Naive B cell (primary cell): ENCODE measurements around the gene HNF4A. TPM values are rescaled to one million over a fixed set of nuclear protein-coding genes. Genes with fewer than 3 reads are reported as not detected.
A peak's percentile ranks its signal among the peaks of the same experiment; 100 is the strongest.

Source experiments
- ATAC-seq, 2 donors: fragments of 150-1000 bp; cut with Tn5 transposase; 2 replicates each; pipeline ENCODE4 v1.10.0; 2021; ENCODE audit warnings: low read depth in 2 of 2, mild to moderate bottlenecking in 2 of 2, moderate library complexity in 2 of 2
- DNase-seq: peaks from one replicate; pipeline ENCODE4 v3.0.0; 2022
- H3K27ac Mint-ChIP-seq, 6 donors: one replicate each; pipeline ENCODE4 v1.8.0; 2020 to 2022; ENCODE audit warnings: mild to moderate bottlenecking in 6 of 6, mixed read lengths in 6 of 6, moderate library complexity in 5 of 6, inconsistent platforms in 2 of 6
- H3K27me3 Mint-ChIP-seq, 3 donors: one replicate each; pipeline ENCODE4 v1.8.0; 2021 to 2022; ENCODE audit warnings: mixed read lengths in 3 of 3, mild to moderate bottlenecking in 1 of 3
- H3K36me3 Mint-ChIP-seq, 2 donors: one replicate each; pipeline ENCODE4 v1.8.0; 2020 to 2022; ENCODE audit warnings: mixed read lengths in 2 of 2, inconsistent platforms in 1 of 2, mild to moderate bottlenecking in 1 of 2
- H3K4me1 Mint-ChIP-seq, 3 donors: one replicate each; pipeline ENCODE4 v1.8.0; 2020 to 2022; ENCODE audit warnings: mixed read lengths in 3 of 3, inconsistent platforms in 1 of 3, mild to moderate bottlenecking in 1 of 3, moderate library complexity in 1 of 3
- H3K4me3 Mint-ChIP-seq, 8 donors: one replicate each; pipeline ENCODE4 v1.8.0; 2020 to 2022; ENCODE audit warnings: mild to moderate bottlenecking in 8 of 8, mixed read lengths in 8 of 8, moderate library complexity in 8 of 8, inconsistent platforms in 2 of 8
- H3K9me3 Mint-ChIP-seq, 7 donors: one replicate each; pipeline ENCODE4 v1.8.0; 2020 to 2022; ENCODE audit warnings: mixed read lengths in 7 of 7, mild to moderate bottlenecking in 5 of 7, inconsistent platforms in 2 of 7, moderate library complexity in 1 of 7
- polyA plus RNA-seq, 6 donors: library from polyadenylated mRNA; unstranded; fragments of 300-500 nt; fragmentation: Illumina TruSeq; gene quantifications; one replicate each; pipeline ENCODE4 v1.2.3, GENCODE V29; 2021; ENCODE audit warnings: low read depth in 6 of 6

HNF4A gene
- polyA plus RNA-seq, 6 donors from 2014 or later, result not detected

GRCh38 chr20:44407402-44408184 lies 52.1 kb downstream of the HNF4A start:
- no peak for DNase-seq
- Mint-ChIP-seq H3K27ac (no peak overlapping the region), H3K4me1 (peaks cover 0 to 7% (median 0%) of the 10 kb centered on the region in 3 donors), H3K4me3 (no peak overlapping the region), H3K9me3 (peaks cover 0 to 4% (median 0%) of the 10 kb centered on the region in 7 donors), H3K27me3 (peaks cover 6 to 12% (median 8%) of the 10 kb centered on the region in 3 donors), H3K36me3 (no peaks in the 10 kb centered on the region)
- ATAC-seq, result no peak

GRCh38 chr20:44409132-44409600 lies 53.7 kb downstream of the HNF4A start:
- peaks cover 0 to 4% (median 0%) of the 10 kb centered on the region in 7 donors for H3K9me3 Mint-ChIP-seq
- no peak for ATAC-seq
- peaks cover 6 to 22% (median 17%) of the 10 kb centered on the region in 3 donors for H3K27me3 Mint-ChIP-seq
- no peaks in the 10 kb centered on the region for H3K36me3 Mint-ChIP-seq
- H3K4me1 Mint-ChIP-seq, result peaks cover 0 to 7% (median 0%) of the 10 kb centered on the region in 3 donors
- no peak overlapping the region for H3K27ac Mint-ChIP-seq
- H3K4me3 Mint-ChIP-seq, result no peak overlapping the region
- DNase-seq, result no peak

- ATAC-seq, result no peak
- Mint-ChIP-seq H3K36me3 (no peaks in the 10 kb centered on the region), H3K27me3 (peaks cover 10 to 29% (median 20%) of the 10 kb centered on the region in 3 donors), H3K27ac (no peak overlapping the region), H3K4me3 (no peak overlapping the region), H3K4me1 (no peaks in the 10 kb centered on the region), H3K9me3 (no peaks in the 10 kb centered on the region)
- no peak for DNase-seq
Observed at GRCh38 chr20:44410583-44411019, 55.1 kb downstream of the HNF4A start.

GRCh38 chr20:44411020-44411756 lies 55.7 kb downstream of the HNF4A start:
- Mint-ChIP-seq H3K9me3 (no peaks in the 10 kb centered on the region), H3K27ac (no peak overlapping the region), H3K36me3 (no peaks in the 10 kb centered on the region), H3K27me3 (peaks cover 12 to 35% (median 24%) of the 10 kb centered on the region in 3 donors), H3K4me3 (no peak overlapping the region), H3K4me1 (no peaks in the 10 kb centered on the region)
- DNase-seq, result no peak
- ATAC-seq, result no peak

- Mint-ChIP-seq H3K27ac (no peak overlapping the region), H3K4me3 (no peak overlapping the region), H3K36me3 (no peaks in the 10 kb centered on the region), H3K27me3 (peaks cover 18 to 42% (median 30%) of the 10 kb centered on the region in 3 donors), H3K4me1 (no peaks in the 10 kb centered on the region), H3K9me3 (no peaks in the 10 kb centered on the region)
- ATAC-seq (no peak), DNase-seq (no peak)
Observed at GRCh38 chr20:44411757-44412401, 56.4 kb downstream of the HNF4A start.

- DNase-seq (no peak), ATAC-seq (no peak)
- H3K27ac Mint-ChIP-seq, result no peak overlapping the region
- H3K27me3 Mint-ChIP-seq, result peaks cover 21 to 44% (median 33%) of the 10 kb centered on the region in 3 donors
- H3K36me3 Mint-ChIP-seq, result no peaks in the 10 kb centered on the region
- no peaks in the 10 kb centered on the region for H3K9me3 Mint-ChIP-seq
- H3K4me1 Mint-ChIP-seq, result no peaks in the 10 kb centered on the region
- no peak overlapping the region for H3K4me3 Mint-ChIP-seq
Observed at GRCh38 chr20:44412402-44413144, 57.1 kb downstream of the HNF4A start.

DNA sequence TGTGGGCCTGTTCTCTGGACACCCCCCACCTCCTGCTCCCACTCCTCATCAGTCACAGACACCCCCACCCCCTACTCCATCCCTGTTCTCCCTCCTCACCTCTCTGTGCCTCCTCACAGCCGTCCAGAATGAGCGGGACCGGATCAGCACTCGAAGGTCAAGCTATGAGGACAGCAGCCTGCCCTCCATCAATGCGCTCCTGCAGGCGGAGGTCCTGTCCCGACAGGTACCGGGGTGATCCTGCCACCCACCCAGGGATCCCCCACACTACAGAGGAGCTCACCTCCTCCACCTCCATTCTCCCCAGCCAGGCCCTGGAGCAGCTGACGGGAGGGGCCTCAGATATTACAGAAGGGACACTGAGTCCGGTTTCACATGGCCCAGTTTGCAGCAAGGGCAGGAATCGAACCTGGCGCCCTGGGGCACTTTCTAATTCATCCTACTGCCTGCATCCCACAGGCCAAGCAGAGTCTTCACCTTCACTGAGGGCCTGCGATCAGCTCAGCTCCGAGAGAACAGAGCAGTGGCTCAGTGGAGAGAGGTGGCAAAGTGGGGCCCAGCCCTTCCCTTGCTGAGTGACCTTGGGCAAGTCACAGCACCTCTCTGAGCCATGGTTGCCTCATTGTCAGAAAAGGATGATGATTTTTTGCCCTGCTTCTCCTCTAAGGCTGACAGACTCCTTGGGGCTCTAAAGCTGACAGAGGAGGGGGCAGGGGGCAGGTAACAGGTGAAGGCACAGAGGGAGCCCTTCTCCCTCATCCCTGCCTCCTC lies 58.3 kb downstream of the HNF4A start:
- Mint-ChIP-seq H3K4me1 (no peaks in the 10 kb centered on the region), H3K4me3 (no peak overlapping the region), H3K27me3 (peaks cover 25 to 44% (median 33%) of the 10 kb centered on the region in 3 donors), H3K36me3 (no peaks in the 10 kb centered on the region), H3K9me3 (no peaks in the 10 kb centered on the region), H3K27ac (peak overlapping the region in 1 of 6 donors; percentile 21)
- DNase-seq (no peak), ATAC-seq (no peak)

- H3K27me3 Mint-ChIP-seq, result peaks cover 25 to 44% (median 33%) of the 10 kb centered on the region in 3 donors
- no peak overlapping the region for H3K4me3 Mint-ChIP-seq
- no peak overlapping the region for H3K27ac Mint-ChIP-seq
- ATAC-seq (no peak), DNase-seq (no peak)
- no peaks in the 10 kb centered on the region for H3K4me1 Mint-ChIP-seq
- H3K36me3 Mint-ChIP-seq, result no peaks in the 10 kb centered on the region
- no peaks in the 10 kb centered on the region for H3K9me3 Mint-ChIP-seq
Observed at GRCh38 chr20:44414346-44414714, 58.8 kb downstream of the HNF4A start.

- Mint-ChIP-seq H3K4me1 (no peaks in the 10 kb centered on the region), H3K27me3 (peaks cover 27 to 43% (median 33%) of the 10 kb centered on the region in 3 donors), H3K4me3 (no peak overlapping the region), H3K27ac (no peak overlapping the region), H3K36me3 (no peaks in the 10 kb centered on the region), H3K9me3 (no peaks in the 10 kb centered on the region)
- ATAC-seq (no peak), DNase-seq (no peak)
Observed at GRCh38 chr20:44414808-44415207, 59.3 kb downstream of the HNF4A start.

DNA sequence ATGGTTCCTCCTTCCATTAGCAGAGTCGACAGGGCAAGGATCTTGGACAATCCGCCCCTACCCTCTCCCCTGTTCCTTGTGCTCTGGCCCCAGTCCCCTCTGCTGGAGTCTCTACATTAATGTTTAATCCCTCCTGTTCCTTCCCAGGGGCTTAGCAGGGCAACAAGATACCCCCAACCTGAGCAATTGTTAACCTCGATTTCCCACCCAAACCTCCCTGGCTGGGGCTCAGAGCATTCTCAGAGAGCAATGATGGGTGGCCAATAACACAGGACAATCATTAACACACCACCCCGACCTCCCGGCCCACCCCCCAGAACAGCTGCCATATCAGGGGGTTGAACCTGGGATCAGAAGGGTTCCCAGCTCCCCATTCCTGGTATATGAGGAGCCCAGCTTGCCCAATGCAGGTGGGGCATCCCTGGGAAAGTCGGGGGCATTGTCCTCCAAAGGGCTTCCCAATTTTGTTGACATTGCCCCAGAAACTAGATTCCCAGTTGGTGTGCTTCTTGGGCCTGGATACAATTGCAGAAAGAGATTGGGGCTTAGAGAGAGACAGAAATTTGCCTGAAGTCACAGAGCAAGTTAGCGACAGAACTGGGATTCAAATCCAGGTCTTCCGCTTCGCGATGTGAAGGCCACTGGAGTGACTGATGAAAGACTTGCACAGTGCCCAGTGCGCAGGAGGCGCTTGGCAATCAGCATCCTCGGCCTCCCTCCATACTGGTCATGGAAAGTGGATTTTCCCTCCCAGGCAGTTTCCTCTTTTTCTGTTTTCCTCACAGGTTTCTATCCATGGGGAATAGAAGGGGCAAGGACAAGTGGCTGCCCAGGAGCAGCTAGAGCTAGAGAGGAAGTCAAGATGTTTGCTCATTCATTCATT lies 60.6 kb downstream of the HNF4A start:
- H3K4me1 Mint-ChIP-seq, result no peaks in the 10 kb centered on the region
- no peak overlapping the region for H3K27ac Mint-ChIP-seq
- no peak for ATAC-seq
- DNase-seq, result no peak
- H3K9me3 Mint-ChIP-seq, result no peaks in the 10 kb centered on the region
- no peaks in the 10 kb centered on the region for H3K36me3 Mint-ChIP-seq
- H3K4me3 Mint-ChIP-seq, result no peak overlapping the region
- peaks cover 33 to 52% (median 41%) of the 10 kb centered on the region in 3 donors for H3K27me3 Mint-ChIP-seq

GRCh38 chr20:44418069-44418905 lies 62.8 kb downstream of the HNF4A start:
- H3K9me3 Mint-ChIP-seq, result no peaks in the 10 kb centered on the region
- no peak for ATAC-seq
- no peak overlapping the region for H3K4me3 Mint-ChIP-seq
- no peaks in the 10 kb centered on the region for H3K4me1 Mint-ChIP-seq
- peaks cover 34 to 50% (median 34%) of the 10 kb centered on the region in 3 donors for H3K27me3 Mint-ChIP-seq
- DNase-seq, result no peak
- H3K36me3 Mint-ChIP-seq, result no peaks in the 10 kb centered on the region
- H3K27ac Mint-ChIP-seq, result no peak overlapping the region
